GM18505 (cell line): ENCODE data around the gene CRACR2A.

Source experiments
- ATAC-seq: cut with Tn5 transposase; IDR thresholded peaks from one replicate; pipeline ENCODE4 v1.9.1; 2021; ENCODE audit not compliant: unreplicated experiment
- POLR2A ChIP-seq: IDR thresholded peaks from 4 replicates; pipeline ENCODE4 v1.6.1; 2011; ENCODE audit warnings: borderline replicate concordance; ENCODE audit not compliant: insufficient read depth, insufficient read length; ENCODE audit errors: extremely low read depth

The CRACR2A gene

GRCh38 chr12:3673981-3674708, 78.8 kb downstream of the CRACR2A start:
- ATAC-seq, result no peak
- no peak for TF ChIP-seq POLR2A

DNA sequence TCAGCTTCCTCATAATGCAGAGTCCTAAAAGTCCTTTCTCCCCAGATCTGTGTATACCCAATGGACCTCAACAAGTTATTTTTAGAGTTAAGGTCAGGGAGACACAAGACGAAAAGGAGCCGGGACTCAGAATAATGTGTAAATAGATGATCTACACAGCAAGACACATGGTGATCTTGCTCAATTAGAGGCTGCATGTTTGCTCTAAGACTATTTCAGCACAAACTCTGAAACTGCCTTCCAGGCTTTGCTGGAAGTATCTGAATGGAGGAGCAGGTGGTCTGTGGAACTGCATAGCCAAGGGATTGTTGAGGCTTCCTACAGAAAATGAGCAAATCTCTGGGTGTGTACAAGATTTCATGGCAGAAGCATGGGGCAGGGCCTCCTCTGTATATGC, 80.8 kb downstream of the CRACR2A start:
- no peak for TF ChIP-seq POLR2A

DNA sequence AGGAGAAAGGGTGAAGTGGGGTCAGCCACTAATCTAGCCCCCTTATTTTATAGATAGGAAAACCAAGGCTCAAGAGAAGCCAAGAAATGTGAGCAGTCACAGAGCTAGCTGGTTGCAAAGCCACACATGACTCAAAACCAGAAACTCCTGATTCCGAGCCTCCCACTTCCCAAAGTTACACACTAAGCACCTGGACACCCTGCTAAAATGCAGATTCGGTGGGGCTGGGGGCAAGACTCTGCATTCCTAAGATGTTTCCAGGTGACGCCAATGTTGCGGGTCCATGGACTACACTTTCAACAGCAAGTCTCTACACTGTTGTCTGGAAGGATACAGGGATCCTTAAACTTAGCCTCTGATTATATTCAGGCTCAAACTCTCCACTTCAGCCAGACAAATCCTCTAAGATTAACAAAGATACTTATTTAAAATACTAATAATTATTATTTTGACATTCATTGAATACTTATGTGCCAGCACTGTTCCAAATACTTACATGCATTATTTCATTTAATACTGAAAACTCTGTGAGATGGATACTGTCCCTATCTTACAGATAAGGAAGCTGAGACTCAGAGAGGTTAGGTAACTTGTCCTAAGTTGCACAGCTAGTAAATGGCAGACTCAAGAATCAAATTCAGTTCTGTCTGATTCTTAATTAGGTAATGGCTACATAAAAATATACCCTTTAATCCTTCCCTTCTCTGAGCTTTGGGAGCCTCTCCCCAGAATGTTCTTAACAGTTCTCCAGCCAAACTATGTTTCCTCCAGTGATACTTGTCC, 81.4 kb downstream of the CRACR2A start:
- no peak for TF ChIP-seq POLR2A
- no peak for ATAC-seq

More for the DNA sequence above, 80.8 kb downstream of the CRACR2A start:
- ATAC-seq, result no peak

DNA sequence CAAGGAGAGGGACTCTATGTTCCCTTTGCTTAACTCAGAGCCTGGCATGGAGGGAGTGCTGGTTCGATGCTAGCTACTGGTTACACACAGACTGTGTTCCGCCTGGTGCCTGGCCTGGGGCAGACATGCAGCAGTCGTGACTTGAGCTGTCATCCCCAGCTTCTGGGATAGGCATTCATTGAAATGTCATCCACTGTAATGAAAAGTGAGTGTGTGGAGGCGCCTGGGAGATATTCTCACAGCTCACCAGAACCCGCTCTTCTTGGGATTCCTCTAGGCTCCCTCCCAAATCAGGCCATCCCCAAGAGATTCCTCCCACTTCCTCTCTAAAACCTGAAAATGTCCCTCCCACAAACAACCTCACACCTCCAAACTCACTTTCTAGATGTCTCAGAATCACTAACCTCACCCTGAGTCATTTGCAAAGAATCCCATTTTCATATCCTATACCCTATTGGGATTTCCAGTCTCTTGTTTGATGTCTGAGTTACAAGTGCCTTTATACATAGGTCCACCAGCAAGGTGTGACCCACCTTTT, 82.8 kb downstream of the CRACR2A start:
- ATAC-seq, result no peak
- no peak for TF ChIP-seq POLR2A

- TF ChIP-seq POLR2A, result no peak
- no peak for ATAC-seq
These were observed 83.3 kb downstream of the CRACR2A start for GRCh38 chr12:3669594-3669993.

GRCh38 chr12:3668479-3669165, 84.3 kb downstream of the CRACR2A start:
- no peak for TF ChIP-seq POLR2A
- ATAC-seq, result no peak

DNA sequence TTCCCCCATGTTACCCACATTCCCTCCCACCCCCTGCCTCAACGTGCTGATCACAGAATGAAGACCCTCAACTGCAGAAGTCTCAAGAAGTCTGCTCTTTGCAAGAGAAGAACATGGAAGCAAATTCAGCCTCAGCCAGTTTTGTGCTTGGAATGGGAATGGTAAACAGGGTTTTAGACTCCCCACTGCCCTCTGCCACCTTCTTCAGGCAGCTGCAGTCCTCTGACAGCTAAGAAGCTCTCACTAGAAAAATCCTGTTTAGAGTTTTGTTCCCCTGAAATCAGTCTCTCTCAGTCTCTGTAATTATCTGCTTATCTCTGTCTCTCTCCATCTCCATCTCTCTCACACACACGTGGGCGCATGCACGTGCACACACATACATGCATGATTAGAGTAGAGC, 85.4 kb downstream of the CRACR2A start:
- TF ChIP-seq POLR2A, result no peak
- ATAC-seq, result no peak

DNA sequence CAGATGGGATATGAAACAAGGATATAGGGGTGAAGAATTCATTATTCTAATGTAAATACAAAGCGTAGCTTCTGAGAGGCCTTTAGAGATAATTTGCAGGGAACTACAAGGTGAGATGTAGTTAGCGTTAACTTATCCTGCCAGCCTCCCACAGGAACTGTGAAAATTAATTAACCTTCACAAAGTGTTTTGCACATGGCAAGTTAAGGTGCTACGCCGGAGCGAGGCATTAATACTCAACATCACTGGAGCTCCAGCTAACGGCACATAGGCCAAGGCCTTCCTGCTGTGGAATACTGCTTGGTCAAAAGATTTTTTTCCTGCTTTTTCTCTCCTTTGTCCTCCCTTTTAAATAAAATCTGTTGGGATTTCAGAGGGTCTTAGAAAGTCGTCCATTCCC, 86.5 kb downstream of the CRACR2A start:
- ATAC-seq, result no peak
- no peak for TF ChIP-seq POLR2A

DNA sequence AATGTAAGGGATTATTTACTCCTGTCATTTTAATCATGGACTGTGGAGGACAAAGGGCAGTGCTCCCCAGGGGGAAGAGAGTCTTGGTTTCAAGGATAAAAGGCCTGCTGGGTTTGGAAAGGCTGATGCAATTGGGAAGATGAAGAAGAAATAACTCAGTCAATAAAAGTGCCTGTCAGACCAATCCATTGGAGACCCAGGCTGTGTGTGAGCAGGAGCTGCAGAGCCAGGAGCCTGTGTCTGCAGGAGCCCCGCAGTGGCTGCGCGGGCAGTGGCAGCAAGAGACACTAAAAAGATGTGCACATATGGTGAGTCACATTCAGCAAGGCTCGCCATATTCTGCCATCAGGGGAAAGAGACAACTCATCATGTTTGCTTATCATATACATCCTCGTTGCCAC, 90.4 kb downstream of the CRACR2A start:
- ATAC-seq, result no peak
- no peak for TF ChIP-seq POLR2A

DNA sequence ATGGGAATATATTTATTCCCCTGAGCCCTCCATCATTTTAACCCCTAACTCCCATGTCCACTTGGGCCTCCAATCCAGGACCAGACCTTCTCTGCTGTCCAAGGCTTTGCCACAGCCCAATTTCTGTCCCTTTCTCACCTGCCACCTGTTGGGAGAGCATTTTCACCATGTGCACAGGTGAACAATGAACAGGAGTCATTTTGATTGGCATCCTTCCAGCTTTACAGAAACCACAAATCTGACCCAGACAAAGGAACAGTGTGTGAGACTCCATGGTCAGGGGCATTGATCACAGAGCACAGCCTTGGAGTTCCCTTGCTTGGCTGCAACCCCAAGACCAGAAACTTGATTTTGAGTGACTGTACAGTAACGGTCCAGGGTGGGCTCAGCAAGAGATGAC, 91.9 kb downstream of the CRACR2A start:
- no peak for TF ChIP-seq POLR2A
- no peak for ATAC-seq

DNA sequence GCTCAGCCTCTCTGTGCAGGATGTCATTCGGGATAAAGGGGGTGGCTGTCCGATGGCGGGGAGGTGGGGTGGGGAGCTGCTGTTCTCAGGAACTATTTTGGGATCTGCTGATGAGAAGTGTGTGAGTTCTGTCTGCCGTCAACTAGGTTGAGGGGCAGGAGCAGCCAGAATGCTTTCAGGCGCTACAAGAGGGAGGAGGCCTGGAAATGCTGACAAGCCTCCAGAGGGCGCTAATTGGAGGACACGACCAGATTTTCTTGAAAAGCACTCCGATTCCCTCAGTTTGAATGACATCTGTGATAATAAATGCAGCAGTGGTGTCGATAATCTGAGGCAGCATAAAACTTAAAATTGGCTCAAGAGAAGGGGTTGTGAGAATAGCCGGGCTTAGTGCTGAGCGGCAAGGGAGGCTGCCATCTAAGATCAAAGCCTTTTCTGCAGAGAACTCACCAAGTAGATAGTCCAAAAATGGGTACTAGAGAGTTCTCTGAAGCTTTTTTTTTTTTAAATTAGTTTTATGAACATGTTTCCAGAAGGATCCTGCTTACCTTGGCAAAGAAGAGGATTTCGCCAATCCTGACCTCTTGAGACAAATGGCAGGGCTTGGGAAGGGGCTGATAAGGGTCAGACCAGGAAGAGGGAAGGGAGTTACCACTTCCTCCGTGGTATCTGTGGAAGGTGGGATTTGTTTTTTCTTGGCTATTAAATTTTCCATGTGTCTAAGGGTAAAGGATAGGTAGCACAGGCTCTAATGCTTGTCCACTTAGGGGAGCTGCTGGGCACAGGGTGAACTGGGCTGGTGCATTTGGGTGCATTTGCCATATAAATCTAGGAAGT, 94.4 kb downstream of the CRACR2A start:
- no peak for ATAC-seq
- no peak for TF ChIP-seq POLR2A

GRCh38 chr12:3656946-3657622, 95.8 kb downstream of the CRACR2A start:
- TF ChIP-seq POLR2A, result no peak
- no peak for ATAC-seq

GRCh38 chr12:3655328-3655900, 97.5 kb downstream of the CRACR2A start:
- no peak for ATAC-seq
- TF ChIP-seq POLR2A, result no peak
